Neural cell (in vitro differentiated cells): ENCODE results near the gene CD68. TPM values are rescaled to one million over a fixed set of nuclear protein-coding genes. Genes with fewer than 3 reads are reported as not detected.

Experiments
- H2AFZ ChIP-seq: fragments of 200-600, 300-800 bp; sonication (generic), shearing (Covaris generic); 2 replicates; pipeline ENCODE4 v1.6.0; 2014; ENCODE audit warnings: low read depth, mild to moderate bottlenecking, antibody characterized with exemption, low read length, moderate library complexity
- H3F3A ChIP-seq: fragments of 200-600 bp; shearing (Covaris generic); 2 replicates; pipeline ENCODE4 v1.6.1; 2016; ENCODE audit warnings: mild to moderate bottlenecking, moderate library complexity, mixed read lengths, antibody characterized with exemption, low read length; ENCODE audit not compliant: insufficient read depth, poor library complexity, severe bottlenecking
- H3K27ac ChIP-seq: fragments of 200-600, 300-800 bp; sonication (generic), shearing (Covaris generic); 2 replicates; pipeline ENCODE4 v1.5.1; 2014; ENCODE audit warnings: mild to moderate bottlenecking, low read length, moderate library complexity
- H3K27me3 ChIP-seq: fragments of 300-800, 200-600 bp; sonication (generic), shearing (Covaris generic); 2 replicates; pipeline ENCODE4 v1.6.0; 2014; ENCODE audit warnings: mild to moderate bottlenecking, low read depth, low read length, moderate library complexity; ENCODE audit not compliant: insufficient read depth
- H3K36me3 ChIP-seq: fragments of 300-800, 200-600 bp; sonication (generic), shearing (Covaris generic); 2 replicates; pipeline ENCODE4 v1.5.1; 2014; ENCODE audit warnings: mild to moderate bottlenecking, antibody characterized with exemption, low read length, moderate library complexity; ENCODE audit not compliant: insufficient read depth
- H3K4me2 ChIP-seq: fragments of 300-800, 200-600 bp; sonication (generic), shearing (Covaris generic); 2 replicates; pipeline ENCODE4 v1.6.0; 2014; ENCODE audit warnings: mild to moderate bottlenecking, low read length
- H3K4me3 ChIP-seq: fragments of 300-800, 200-600 bp; sonication (generic), shearing (Covaris generic); 2 replicates; pipeline ENCODE4 v1.5.1; 2014; ENCODE audit warnings: mild to moderate bottlenecking, low read length, moderate library complexity
- H3K79me2 ChIP-seq: fragments of 200-600 bp; shearing (Covaris generic); replicated peaks from 2 replicates; pipeline ENCODE4 v1.6.0; 2014; ENCODE audit warnings: mild to moderate bottlenecking, low read length, moderate library complexity; ENCODE audit not compliant: insufficient read depth
- H3K9ac ChIP-seq: fragments of 300-800, 200-600 bp; sonication (generic), shearing (Covaris generic); 2 replicates; pipeline ENCODE4 v1.6.1; 2016; ENCODE audit warnings: mild to moderate bottlenecking, low read length, mixed read lengths
- H3K9me2 ChIP-seq: fragments of 200-600 bp; shearing (Covaris generic); 2 replicates; pipeline ENCODE4 v1.6.1; 2016; ENCODE audit warnings: mild to moderate bottlenecking, low read length, mixed read lengths; ENCODE audit not compliant: insufficient read depth
- H3K9me3 ChIP-seq: fragments of 200-600, 300-800 bp; sonication (generic), shearing (Covaris generic); 2 replicates; pipeline ENCODE4 v1.6.1; 2016; ENCODE audit warnings: mild to moderate bottlenecking, mixed run types, low read length, moderate library complexity, mixed read lengths
- H4K20me1 ChIP-seq: fragments of 200-600 bp; shearing (Covaris generic); 2 replicates; pipeline ENCODE4 v1.6.1; 2016; ENCODE audit warnings: mild to moderate bottlenecking, mixed run types; ENCODE audit not compliant: insufficient read depth
- CTCF ChIP-seq: fragments of 450-650 bp; IDR thresholded peaks from 2 replicates; pipeline ENCODE4 v1.5.1; 2014; ENCODE audit warnings: antibody characterized with exemption, mild to moderate bottlenecking, moderate library complexity; ENCODE audit not compliant: poor library complexity, severe bottlenecking
- EP300 ChIP-seq: fragments of 450-650 bp; conservative IDR thresholded peaks from 2 replicates; pipeline ENCODE4 v1.6.1; 2014; ENCODE audit warnings: antibody characterized with exemption, mild to moderate bottlenecking, moderate library complexity; ENCODE audit not compliant: poor library complexity, severe bottlenecking
- EZH2 ChIP-seq: fragments of 200-600, 300-800 bp; shearing (Covaris generic), sonication (generic); IDR thresholded peaks from 2 replicates; pipeline ENCODE4 v1.6.1; 2014; ENCODE audit warnings: antibody characterized with exemption, low read length, borderline replicate concordance, mild to moderate bottlenecking; ENCODE audit not compliant: insufficient read depth, poor library complexity, severe bottlenecking
- MXI1 ChIP-seq: fragments of 450-650 bp; conservative IDR thresholded peaks from 2 replicates; pipeline ENCODE4 v1.6.1; 2014; ENCODE audit warnings: antibody characterized with exemption, mild to moderate bottlenecking; ENCODE audit not compliant: poor library complexity, severe bottlenecking
- POLR2AphosphoS5 ChIP-seq: IDR thresholded peaks from 2 replicates; pipeline ENCODE4 v1.6.1; 2012
- RAD21 ChIP-seq: fragments of 450-650 bp; conservative IDR thresholded peaks from 2 replicates; pipeline ENCODE4 v1.6.1; 2014; ENCODE audit warnings: antibody characterized with exemption, mild to moderate bottlenecking, moderate library complexity
- SMC3 ChIP-seq: fragments of 450-650 bp; conservative IDR thresholded peaks from 2 replicates; pipeline ENCODE4 v1.6.1; 2014; ENCODE audit warnings: antibody characterized with exemption, mild to moderate bottlenecking, moderate library complexity; ENCODE audit not compliant: poor library complexity
- TAF1 ChIP-seq: IDR thresholded peaks from 2 replicates; pipeline ENCODE4 v1.6.1; 2012; ENCODE audit warnings: low read depth
- polyA plus RNA-seq: library from polyadenylated mRNA; depleted of rRNA; stranded (reverse); fragments of >200 nt; gene quantifications from 2 replicates; pipeline ENCODE4 v1.2.3, GENCODE V29; 2014
- TF ChIP-seq, protein P1 (sequence below): IDR thresholded peaks from 2 replicates; pipeline ENCODE4 v1.6.1; 2012; ENCODE audit warnings: borderline replicate concordance

Gene CD68
- polyA plus RNA-seq, 1 donor from 2014 or later: not detected

GRCh38 chr17:7614425-7615264 is 35.2 kb downstream of the CD68 start, which contains the start of gene FXR2:
TSS of gene FXR2 (minus strand) at chr17:7614897. CDS start at chr17:7614532, 365 bp downstream.
- Histone ChIP-seq H3K36me3 (no peaks in the 10 kb centered on the region), H3K4me2 (peak within 1 kb of the TSS; percentile 87), H3K9me2 (no peaks in the 10 kb centered on the region), H3K9ac (peak within 1 kb of the TSS; percentile 94), H3K9me3 (no peaks in the 10 kb centered on the region), H3K27me3 (no peaks in the 10 kb centered on the region), H3F3A (no peaks in the 10 kb centered on the region), H4K20me1 (no peaks in the 10 kb centered on the region), H3K27ac (peak within 1 kb of the TSS; percentile 82), H3K79me2 (peaks cover 44% of the 10 kb centered on the region), H2AFZ (no peak within 1 kb of the TSS), H3K4me3 (peak within 1 kb of the TSS; percentile 96)
- TF ChIP-seq CTCF (peak; percentile 99), SMC3 (peak; percentile 57), TAF1 (no peak), RAD21 (peak; percentile 56), EP300 (peak; percentile 69), EZH2 (no peak), MXI1 (peak; percentile 42), POLR2AphosphoS5 (peak; percentile 98)
- TF ChIP-seq, protein P1, sequence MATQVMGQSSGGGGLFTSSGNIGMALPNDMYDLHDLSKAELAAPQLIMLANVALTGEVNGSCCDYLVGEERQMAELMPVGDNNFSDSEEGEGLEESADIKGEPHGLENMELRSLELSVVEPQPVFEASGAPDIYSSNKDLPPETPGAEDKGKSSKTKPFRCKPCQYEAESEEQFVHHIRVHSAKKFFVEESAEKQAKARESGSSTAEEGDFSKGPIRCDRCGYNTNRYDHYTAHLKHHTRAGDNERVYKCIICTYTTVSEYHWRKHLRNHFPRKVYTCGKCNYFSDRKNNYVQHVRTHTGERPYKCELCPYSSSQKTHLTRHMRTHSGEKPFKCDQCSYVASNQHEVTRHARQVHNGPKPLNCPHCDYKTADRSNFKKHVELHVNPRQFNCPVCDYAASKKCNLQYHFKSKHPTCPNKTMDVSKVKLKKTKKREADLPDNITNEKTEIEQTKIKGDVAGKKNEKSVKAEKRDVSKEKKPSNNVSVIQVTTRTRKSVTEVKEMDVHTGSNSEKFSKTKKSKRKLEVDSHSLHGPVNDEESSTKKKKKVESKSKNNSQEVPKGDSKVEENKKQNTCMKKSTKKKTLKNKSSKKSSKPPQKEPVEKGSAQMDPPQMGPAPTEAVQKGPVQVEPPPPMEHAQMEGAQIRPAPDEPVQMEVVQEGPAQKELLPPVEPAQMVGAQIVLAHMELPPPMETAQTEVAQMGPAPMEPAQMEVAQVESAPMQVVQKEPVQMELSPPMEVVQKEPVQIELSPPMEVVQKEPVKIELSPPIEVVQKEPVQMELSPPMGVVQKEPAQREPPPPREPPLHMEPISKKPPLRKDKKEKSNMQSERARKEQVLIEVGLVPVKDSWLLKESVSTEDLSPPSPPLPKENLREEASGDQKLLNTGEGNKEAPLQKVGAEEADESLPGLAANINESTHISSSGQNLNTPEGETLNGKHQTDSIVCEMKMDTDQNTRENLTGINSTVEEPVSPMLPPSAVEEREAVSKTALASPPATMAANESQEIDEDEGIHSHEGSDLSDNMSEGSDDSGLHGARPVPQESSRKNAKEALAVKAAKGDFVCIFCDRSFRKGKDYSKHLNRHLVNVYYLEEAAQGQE: no peak

GRCh38 chr17:7615265-7615747 is 35.9 kb downstream of the CD68 start:
- no peaks in the 10 kb centered on the region for H3K36me3 ChIP-seq
- H2AFZ ChIP-seq: no peak overlapping the region
- no peaks in the 10 kb centered on the region for H3K9me2 ChIP-seq
- TF ChIP-seq MXI1 (no peak), CTCF (no peak), SMC3 (no peak), TAF1 (no peak), RAD21 (no peak), EP300 (no peak), EZH2 (no peak), POLR2AphosphoS5 (no peak)
- TF ChIP-seq, protein P1: no peak
- H3K9me3 ChIP-seq: no peaks in the 10 kb centered on the region
- H3K4me3 ChIP-seq: peak overlapping the region; percentile 64
- H3K27ac ChIP-seq: peak overlapping the region; percentile 76
- H3K79me2 ChIP-seq: peaks cover 40% of the 10 kb centered on the region
- H3F3A ChIP-seq: no peaks in the 10 kb centered on the region
- H3K27me3 ChIP-seq: no peaks in the 10 kb centered on the region
- H3K4me2 ChIP-seq: no peak overlapping the region
- peak overlapping the region; percentile 61 for H3K9ac ChIP-seq
- H4K20me1 ChIP-seq: no peaks in the 10 kb centered on the region
